ENCODE results near the gene OCA2. TPM values are rescaled to one million over a fixed set of nuclear protein-coding genes. Genes with fewer than 3 reads are reported as not detected.

Gene OCA2
- total RNA-seq, 1 experiment from 2014 or later = 0.31 TPM

DNA sequence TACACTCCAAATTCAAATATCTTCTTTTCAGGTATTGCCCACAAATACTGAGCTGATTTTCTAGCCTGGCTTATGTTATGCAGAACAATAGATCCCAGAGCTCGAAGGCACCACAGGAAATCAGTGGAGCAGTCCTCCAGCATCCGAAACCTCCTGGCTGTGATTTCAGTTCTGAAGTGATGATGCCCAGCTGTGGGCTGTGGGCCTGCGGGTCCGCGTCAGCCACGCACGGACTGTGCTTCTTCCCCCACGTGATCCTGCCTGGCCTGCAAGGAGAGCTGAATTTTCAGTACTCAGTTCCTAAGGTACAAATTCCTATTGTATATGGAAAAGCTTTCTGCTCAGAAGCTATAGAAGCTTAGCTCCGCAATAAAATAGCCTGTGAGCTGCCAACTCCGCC is 96.2 kb downstream of the OCA2 start:
- H2BK120ac ChIP-seq (ENCODE audit: low read depth, low read length, poor library complexity, severe bottlenecking) = no peak overlapping the region
- Mint-ChIP-seq H3K9me3 (no peaks in the 10 kb centered on the region), H3K27ac (no peak overlapping the region; a peak in 1 of 7 replicates), H3K4me1 (no peaks in the 10 kb centered on the region), H3K36me3 (ENCODE audit: insufficient read depth in 1 of 3, low read depth in 3 of 3) (no peaks in the 10 kb centered on the region), H3K4me3 (no peak overlapping the region), H3K27me3 (ENCODE audit: low read depth) (no peaks in the 10 kb centered on the region; the same call in 1 of the 2 replicates)
- no peak overlapping the region for H2BK15ac ChIP-seq (ENCODE audit: low read depth, low read length)
- H4K20me1 ChIP-seq (ENCODE audit: control insufficient read depth, insufficient read depth, insufficient read length) = no peaks in the 10 kb centered on the region
- H3K4me2 ChIP-seq (ENCODE audit: insufficient read depth, insufficient read length, low read length) = no peak overlapping the region
- H2BK5ac ChIP-seq (ENCODE audit: insufficient read length, low read length) = no peak overlapping the region
- H2AK5ac ChIP-seq (ENCODE audit: insufficient read length, low read length) = no peak overlapping the region
- H2BK20ac ChIP-seq (ENCODE audit: low read depth, low read length, poor library complexity, severe bottlenecking) = no peak overlapping the region
- H2BK12ac ChIP-seq (ENCODE audit: insufficient read length, low read depth, low read length) = no peak overlapping the region
- H3K9ac ChIP-seq (ENCODE audit: extremely low read depth, insufficient read length, low read length) = no peak overlapping the region
- no peaks in the 10 kb centered on the region for H3K9me3 ChIP-seq (ENCODE audit: control insufficient read depth, low read depth, low read length)
- no peak overlapping the region for H3K18ac ChIP-seq (ENCODE audit: insufficient read length, low read depth, low read length)
- no peaks in the 10 kb centered on the region for H3K23me2 ChIP-seq (ENCODE audit: insufficient read length, low read depth, low read length, poor library complexity, severe bottlenecking)
- no peaks in the 10 kb centered on the region for H3K27me3 ChIP-seq (ENCODE audit: insufficient read depth, low read length)
- H4K8ac ChIP-seq (replicated peaks; ENCODE audit: insufficient read length, low read depth, low read length) = no peak overlapping the region
- no peaks in the 10 kb centered on the region for H3K79me2 ChIP-seq (ENCODE audit: insufficient read depth, low read length)
- no peak for DNase-seq
- no peak overlapping the region for H3K27ac ChIP-seq (ENCODE audit: insufficient read length, low read depth, low read length)
- TF ChIP-seq CTCF (conservative IDR thresholded peaks at IDR 0.05) = no peak
- no peak overlapping the region for H3K23ac ChIP-seq (ENCODE audit: insufficient read length, low read depth, low read length)
- no peak overlapping the region for H3T11ph ChIP-seq (ENCODE audit: low read length)
- no peak overlapping the region for H4K5ac ChIP-seq (ENCODE audit: insufficient read length, low read depth, low read length)
- no peak overlapping the region for H3K56ac ChIP-seq (ENCODE audit: insufficient read length, low read depth, low read length)
- no peaks in the 10 kb centered on the region for H3K4me1 ChIP-seq (ENCODE audit: insufficient read depth, low read length)
- H3K79me1 ChIP-seq (ENCODE audit: insufficient read depth, low read depth, low read length, poor library complexity, severe bottlenecking) = no peaks in the 10 kb centered on the region
- no peak overlapping the region for H3K4ac ChIP-seq (ENCODE audit: low read depth, low read length)
- H2AFZ ChIP-seq (ENCODE audit: low read length) = no peak overlapping the region
- WGBS (ENCODE audit: extremely low coverage, insufficient read length, low lambda C conversion rate) = no CpG with 5 or more reads among the region's 10 CpGs
- no peak overlapping the region for H3K14ac ChIP-seq (ENCODE audit: insufficient read depth, low read length)
- no peak overlapping the region for H4K91ac ChIP-seq (ENCODE audit: insufficient read length, low read depth, low read length)

Data from H9 (cell line).